ENCODE results near the gene MOB1B. TPM values are rescaled to one million over a fixed set of nuclear protein-coding genes. Genes with fewer than 3 reads are reported as not detected.

Gene MOB1B
- total RNA-seq, 2 donors from 2014 or later = 13.6 to 19.7 TPM

DNA sequence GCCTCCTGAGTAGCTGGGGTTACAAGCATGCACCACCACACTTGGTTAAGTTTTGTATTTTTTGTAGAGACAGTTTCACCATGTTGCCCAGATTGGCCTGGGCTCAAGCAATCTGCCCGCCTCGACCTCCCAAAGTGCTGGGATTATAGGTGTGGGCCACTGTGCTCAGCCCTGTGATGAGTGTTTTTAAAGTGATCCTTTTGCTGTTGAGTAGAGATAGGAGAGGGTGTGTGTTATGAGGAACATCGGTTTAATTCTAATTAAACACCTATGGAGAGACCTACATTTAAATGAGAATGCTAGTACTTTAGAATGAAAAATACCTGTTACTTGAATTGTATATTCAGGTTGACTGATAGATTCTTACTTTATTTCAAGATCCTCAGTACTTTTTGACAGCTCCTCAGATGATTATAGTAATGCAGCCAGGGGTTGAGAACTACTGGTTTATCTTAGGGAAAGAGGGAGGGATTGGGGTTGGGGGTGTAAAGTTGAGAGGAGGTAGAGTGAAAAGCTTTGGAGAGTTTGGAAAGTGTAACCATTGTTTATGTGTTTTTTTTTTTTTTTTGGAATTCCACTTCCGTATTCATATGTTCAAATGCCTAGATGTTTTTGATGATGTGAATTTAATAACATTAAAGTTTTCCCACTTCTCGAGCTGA lies 54.5 kb downstream of the MOB1B start:
- no peaks in the 10 kb centered on the region for H3K36me3 ChIP-seq
- no peak for TF ChIP-seq POLR2A (IDR thresholded peaks at IDR 0.05)
- no peak for TF ChIP-seq POLR2AphosphoS5 (IDR thresholded peaks at IDR 0.05)
- TF ChIP-seq, protein P1, sequence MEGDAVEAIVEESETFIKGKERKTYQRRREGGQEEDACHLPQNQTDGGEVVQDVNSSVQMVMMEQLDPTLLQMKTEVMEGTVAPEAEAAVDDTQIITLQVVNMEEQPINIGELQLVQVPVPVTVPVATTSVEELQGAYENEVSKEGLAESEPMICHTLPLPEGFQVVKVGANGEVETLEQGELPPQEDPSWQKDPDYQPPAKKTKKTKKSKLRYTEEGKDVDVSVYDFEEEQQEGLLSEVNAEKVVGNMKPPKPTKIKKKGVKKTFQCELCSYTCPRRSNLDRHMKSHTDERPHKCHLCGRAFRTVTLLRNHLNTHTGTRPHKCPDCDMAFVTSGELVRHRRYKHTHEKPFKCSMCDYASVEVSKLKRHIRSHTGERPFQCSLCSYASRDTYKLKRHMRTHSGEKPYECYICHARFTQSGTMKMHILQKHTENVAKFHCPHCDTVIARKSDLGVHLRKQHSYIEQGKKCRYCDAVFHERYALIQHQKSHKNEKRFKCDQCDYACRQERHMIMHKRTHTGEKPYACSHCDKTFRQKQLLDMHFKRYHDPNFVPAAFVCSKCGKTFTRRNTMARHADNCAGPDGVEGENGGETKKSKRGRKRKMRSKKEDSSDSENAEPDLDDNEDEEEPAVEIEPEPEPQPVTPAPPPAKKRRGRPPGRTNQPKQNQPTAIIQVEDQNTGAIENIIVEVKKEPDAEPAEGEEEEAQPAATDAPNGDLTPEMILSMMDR (IDR thresholded peaks at IDR 0.05) = no peak
- H3K4me1 ChIP-seq (replicated peaks) = no peaks in the 10 kb centered on the region
- H3K4me3 ChIP-seq = no peak overlapping the region
- intact Hi-C loops (cut with DNase I) = no loop called here
- 83% methylated on average over 5 of the region's 5 CpGs for WGBS
- DNase-seq (ENCODE audit: low spot score) = no peak
- no peaks in the 10 kb centered on the region for H3K27me3 ChIP-seq (replicated peaks; ENCODE audit: insufficient read depth)
- no peak overlapping the region for H3K27ac ChIP-seq
- no peaks in the 10 kb centered on the region for H3K9me3 ChIP-seq

DNA sequence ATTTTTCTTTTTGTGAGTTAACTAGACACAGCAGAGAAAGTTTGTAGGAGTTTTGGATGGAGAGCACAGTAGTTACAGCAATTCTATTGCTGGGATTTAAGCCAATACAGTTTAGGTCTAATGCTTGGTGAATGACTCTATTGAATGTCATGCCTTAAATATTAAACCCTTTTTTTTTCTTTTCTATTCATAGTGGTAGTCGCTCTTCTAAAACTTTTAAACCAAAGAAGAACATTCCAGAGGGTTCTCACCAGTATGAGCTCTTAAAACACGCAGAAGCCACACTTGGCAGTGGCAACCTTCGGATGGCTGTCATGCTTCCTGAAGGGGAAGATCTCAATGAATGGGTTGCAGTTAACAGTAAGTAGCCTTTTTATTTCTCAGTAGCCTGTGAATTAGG lies 56.5 kb downstream of the MOB1B start:
- WGBS = 80% methylated on average over 3 of the region's 3 CpGs
- intact Hi-C loops (cut with DNase I) = no loop called here
- no peak overlapping the region for H3K4me3 ChIP-seq

DNA sequence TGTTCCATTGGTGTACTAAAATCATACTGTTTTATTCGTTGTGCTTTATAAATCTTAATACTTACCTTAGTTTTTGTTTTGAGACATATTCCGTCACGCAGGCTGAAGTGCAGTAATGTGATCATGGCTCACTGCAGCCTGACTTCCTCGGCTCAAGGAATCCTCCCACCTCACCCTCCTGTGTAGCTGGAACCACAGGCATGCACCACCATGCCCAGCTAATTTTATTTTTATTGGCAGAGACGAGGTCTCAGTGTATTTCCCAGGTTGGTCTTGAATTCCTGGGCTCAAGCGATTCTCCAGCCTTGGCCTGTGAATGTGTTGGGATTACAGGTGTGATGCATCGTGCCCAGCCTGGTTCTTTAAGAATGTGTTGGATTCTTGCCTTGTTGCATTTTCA lies 66.9 kb downstream of the MOB1B start:
- no peak for TF ChIP-seq POLR2A (IDR thresholded peaks at IDR 0.05)
- TF ChIP-seq, protein P1 (IDR thresholded peaks at IDR 0.05) = no peak
- no peak for TF ChIP-seq POLR2AphosphoS5 (IDR thresholded peaks at IDR 0.05)
- Histone ChIP-seq H3K27ac (no peak overlapping the region), H3K36me3 (no peaks in the 10 kb centered on the region), H3K4me1 (replicated peaks) (no peaks in the 10 kb centered on the region), H3K27me3 (replicated peaks; ENCODE audit: insufficient read depth) (no peaks in the 10 kb centered on the region), H3K9me3 (no peaks in the 10 kb centered on the region), H3K4me3 (no peak overlapping the region)
- DNase-seq (ENCODE audit: low spot score) = no peak
- WGBS = 55% methylated on average over 7 of the region's 7 CpGs
- intact Hi-C loops (cut with DNase I) = no loop called here

More for the DNA sequence above, 56.5 kb downstream of the MOB1B start:
- Histone ChIP-seq H3K27me3 (replicated peaks; ENCODE audit: insufficient read depth) (no peaks in the 10 kb centered on the region), H3K9me3 (no peaks in the 10 kb centered on the region), H3K4me1 (replicated peaks) (no peaks in the 10 kb centered on the region), H3K36me3 (no peaks in the 10 kb centered on the region), H3K27ac (no peak overlapping the region)
- TF ChIP-seq POLR2A (IDR thresholded peaks at IDR 0.05) (no peak), POLR2AphosphoS5 (IDR thresholded peaks at IDR 0.05) (no peak)
- TF ChIP-seq, protein P1 (IDR thresholded peaks at IDR 0.05) = no peak
- no peak for DNase-seq (ENCODE audit: low spot score)

DNA sequence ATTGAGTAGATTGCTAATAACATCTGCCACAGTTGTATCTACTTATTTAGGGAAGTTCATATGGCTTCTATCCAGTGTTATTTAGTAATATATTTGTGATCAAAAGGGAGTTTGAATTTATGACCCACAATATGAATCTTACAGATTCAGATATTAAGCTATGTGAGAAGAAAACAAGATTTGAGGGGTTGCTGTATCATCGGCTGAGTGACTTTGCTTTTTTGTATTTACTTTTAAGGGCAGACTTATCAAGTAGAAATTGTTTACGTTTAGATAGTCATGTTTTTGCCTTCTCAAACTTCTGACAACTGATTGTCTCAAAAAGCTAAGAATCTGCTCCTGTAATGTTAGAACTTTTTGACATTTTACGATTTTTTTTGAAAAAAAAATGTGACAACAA lies 74.1 kb downstream of the MOB1B start:
- Histone ChIP-seq H3K4me1 (replicated peaks) (no peaks in the 10 kb centered on the region), H3K4me3 (no peak overlapping the region), H3K9me3 (no peaks in the 10 kb centered on the region), H3K27me3 (replicated peaks; ENCODE audit: insufficient read depth) (no peaks in the 10 kb centered on the region), H3K36me3 (no peaks in the 10 kb centered on the region), H3K27ac (no peak overlapping the region)
- WGBS = 86% methylated on average over 3 of the region's 3 CpGs
- TF ChIP-seq, protein P1 (IDR thresholded peaks at IDR 0.05) = no peak
- TF ChIP-seq POLR2A (IDR thresholded peaks at IDR 0.05) = no peak
- no peak for TF ChIP-seq POLR2AphosphoS5 (IDR thresholded peaks at IDR 0.05)
- DNase-seq (ENCODE audit: low spot score) = no peak
- intact Hi-C loops (cut with DNase I) = no loop called here

DNA sequence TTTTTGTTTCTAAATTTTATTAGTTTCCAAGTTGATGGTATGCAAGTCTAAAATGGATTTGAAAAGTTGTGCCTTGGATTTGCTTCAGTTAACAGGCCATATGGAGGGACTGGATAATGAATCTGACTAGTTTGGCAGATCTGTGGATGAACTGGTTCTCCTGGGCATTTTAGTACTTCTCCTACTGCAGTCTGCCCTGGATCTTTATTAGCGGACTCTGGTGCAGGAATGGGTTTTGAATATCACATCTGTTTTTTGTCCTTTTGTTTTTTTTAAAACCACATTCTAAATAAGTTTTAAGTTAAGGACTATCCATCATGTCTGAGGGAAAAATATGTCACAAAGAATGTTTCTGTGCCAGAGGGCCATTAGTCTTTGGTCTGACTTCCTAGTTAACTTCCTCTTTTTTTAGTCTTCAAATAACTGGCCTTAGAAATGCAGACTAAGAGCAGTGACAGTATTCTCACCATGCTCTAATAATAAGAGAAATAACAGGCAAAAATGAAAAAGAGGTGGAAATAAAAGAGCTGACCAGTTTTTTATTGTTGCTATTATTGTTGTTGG lies 77.4 kb downstream of the MOB1B start:
- intact Hi-C loops (cut with DNase I) = no loop called here
- TF ChIP-seq POLR2AphosphoS5 (IDR thresholded peaks at IDR 0.05) (no peak), POLR2A (IDR thresholded peaks at IDR 0.05) (no peak)
- TF ChIP-seq, protein P1 (IDR thresholded peaks at IDR 0.05) = no peak

More for the DNA sequence above, 77.4 kb downstream of the MOB1B start:
- Histone ChIP-seq H3K27ac (no peak overlapping the region), H3K36me3 (no peaks in the 10 kb centered on the region), H3K9me3 (no peaks in the 10 kb centered on the region), H3K4me1 (replicated peaks) (no peaks in the 10 kb centered on the region), H3K4me3 (no peak overlapping the region), H3K27me3 (replicated peaks; ENCODE audit: insufficient read depth) (no peaks in the 10 kb centered on the region)
- no peak for DNase-seq (ENCODE audit: low spot score)
- 83% methylated on average over 1 of the region's 1 CpG for WGBS
